Heart left ventricle (tissue), 16 donors: ENCODE measurements around the gene PCOLCE2. TPM values are rescaled to one million over a fixed set of nuclear protein-coding genes. Genes with fewer than 3 reads are reported as not detected.

ENCODE experiments used
- ATAC-seq, 4 donors: fragments of 200-7000 bp; cut with Tn5 transposase; one replicate each; pipeline ENCODE4 v1.9.1; 2020 to 2022; ENCODE audit warnings: moderate library complexity in 4 of 4, mild to moderate bottlenecking in 3 of 4, moderate number of reproducible peaks in 1 of 4
- DNase-seq, 5 donors: peaks; one replicate each; pipeline ENCODE4 v3.0.0-alpha.2; 2020
- H3K27ac ChIP-seq, 12 donors: fragments of 200-600 bp; sonication (generic) in 4 of 12; one replicate each; pipeline versions ENCODE4 v1.5.0 to v1.8.0; 2016 to 2022; ENCODE audit warnings: mild to moderate bottlenecking in 2 of 12
- H3K27me3 ChIP-seq, 9 donors: fragments of 200-600 bp; sonication (generic) in 2 of 9; one replicate each; pipeline versions ENCODE4 v1.5.1 to v1.8.0; 2016 to 2022; ENCODE audit warnings: mild to moderate bottlenecking in 3 of 9
- H3K36me3 ChIP-seq, 9 donors: fragments of 200-600 bp; sonication (generic) in 2 of 9; one replicate each; pipeline versions ENCODE4 v1.5.0 to v1.8.0; 2018 to 2022; ENCODE audit warnings: mild to moderate bottlenecking in 2 of 9
- H3K4me1 ChIP-seq, 12 donors: fragments of 200-600 bp; sonication (generic) in 4 of 12; one replicate each; pipeline versions ENCODE4 v1.5.0 to v1.8.0; 2016 to 2022; ENCODE audit warnings: mild to moderate bottlenecking in 3 of 12
- H3K4me3 ChIP-seq, 12 donors: fragments of 200-600 bp; sonication (generic) in 4 of 12; one replicate each; pipeline versions ENCODE4 v1.5.0 to v1.8.0; 2017 to 2022; ENCODE audit warnings: mild to moderate bottlenecking in 9 of 12, moderate library complexity in 4 of 12
- H3K9me3 ChIP-seq, 12 donors: fragments of 200-600 bp; sonication (generic) in 4 of 12; one replicate each; pipeline versions ENCODE4 v1.5.0 to v1.8.0; 2016 to 2022; ENCODE audit warnings: mild to moderate bottlenecking in 1 of 12
- POLR2A ChIP-seq, 2 donors: fragments of 450-650 bp; IDR thresholded peaks; one replicate each; pipeline ENCODE4 v1.6.1; 2017; ENCODE audit warnings: antibody characterized with exemption in 2 of 2, mild to moderate bottlenecking in 2 of 2, moderate library complexity in 2 of 2
- intact Hi-C, 10 donors: fragments of 100-400 bp; cut with DNase I; formaldehyde crosslinking; loops; one replicate each; pipeline versions ENCODE4 v1.11.1 to v1.14.2; 2022
- polyA plus RNA-seq, 2 donors: library from polyadenylated mRNA; stranded (reverse); fragments of 200-250 nt; gene quantifications; one replicate each; pipeline ENCODE4 v1.2.3, GENCODE V29; 2013
- total RNA-seq, 9 donors: library from RNA; depleted of rRNA in 2 of 9; stranded (reverse); fragments of >200 nt in 2 of 9; fragmentation: NEBNext Ultra II Directional in 3 of 9; extraction: Animal tissue kit (Norgen Biotek cat#: 25700) in 3 of 9; gene quantifications; one replicate each; pipeline versions ENCODE4 v1.1.0 to v1.2.4, GENCODE V29; 2016 to 2023
- donor health status: ischemic (EF 13 %, LVEDD 7.1; RV severe dilation, severe dysfunction).
- donor health status: healthy with polysubstance abuse.
- donor health status: DM: no; HTN: yes; CAD: no.
- donor health status: DM: no; HTN: no; CAD: no.
- donor health status: ischemic (EF 25% LVEDD 6.9; RV normal size, moderate dysfunction).
- donor health status: ischemic (EF 25% LVEDD 5.7; RV mildly dilated, moderate dysfunction).
- donor health status: healthy.
- donor health status: DM: yes; HTN: yes; CAD: no.
- donor health status: ischemic (EF 35%, LVEDD 5.7; RV mildly dilated, moderate dysfunction).
- donor health status: nonischemic (EF 11% LVEDD 7.7; RV severe dilation, severe dysfunction).
- donor health status: DM: yes; HTN: yes; CAD: no.
- donor health status: PGD.
- donor health status: ischemic (EF 29% LVEDD 5.4; RV normal size, mild dysfunction).
- donor health status: nonischemic (EF 23%, LVEDD 6.1; RV moderate dilation, normal function).

PCOLCE2 gene
- total and polyA plus RNA-seq, 11 donors: 47.5 to 152 (median 66.7) TPM

DNA sequence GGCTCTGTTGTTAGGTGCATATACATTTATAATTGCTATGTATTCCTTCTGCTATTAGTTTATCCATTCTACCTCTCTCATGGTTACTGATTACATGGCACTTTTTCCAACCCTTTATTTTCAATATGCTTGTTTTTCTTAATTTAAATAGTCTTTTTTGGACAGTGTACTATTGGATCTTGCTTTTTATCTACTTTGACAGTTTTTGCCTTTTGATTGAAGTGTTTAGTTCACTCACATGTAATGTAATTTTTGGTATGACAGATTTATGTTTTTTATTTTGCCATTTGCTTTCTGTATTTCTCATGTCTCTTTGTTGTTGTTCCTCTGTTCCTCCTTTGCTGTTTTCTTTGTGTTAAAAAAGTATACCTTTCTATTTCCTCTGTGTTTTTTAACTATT lies 120.5 kb downstream of the PCOLCE2 start:
- no peak for DNase-seq
- Histone ChIP-seq H3K9me3 (peaks cover 0 to 38% (median 11%) of the 10 kb centered on the region in 12 donors), H3K27me3 (no peaks in the 10 kb centered on the region), H3K4me3 (no peak overlapping the region), H3K4me1 (no peaks in the 10 kb centered on the region), H3K27ac (no peak overlapping the region), H3K36me3 (peaks cover 0 to 54% (median 10%) of the 10 kb centered on the region in 9 donors)
- intact Hi-C loops: no loop called here
- TF ChIP-seq POLR2A (IDR thresholded peaks at IDR 0.05): no peak
- ATAC-seq: no peak

Other genes with a start within 250 kb of the PCOLCE2 start
- gene TRPC1, start 165.0 kb downstream of the PCOLCE2 start, total RNA-seq: 10 to 100 TPM in 5 of 9 donors, 1 to 10 TPM in 4; 5.9 to 14.2 (median 11.2) TPM
- 1 to 10 TPM; 3.0 to 9.6 TPM for gene TRPC1, start 165.0 kb downstream of the PCOLCE2 start, polyA plus RNA-seq
- 10 to 100 TPM; 11.0 to 20.5 (median 14.7) TPM for gene PAQR9, start 74.6 kb upstream of the PCOLCE2 start, total RNA-seq
- gene PAQR9, start 74.6 kb upstream of the PCOLCE2 start, polyA plus RNA-seq: 1 to 10 TPM; 5.0 to 7.8 TPM
- gene U2SURP, start 112.5 kb upstream of the PCOLCE2 start, total RNA-seq: 10 to 100 TPM; 25.8 to 42.0 (median 33.5) TPM
- 10 to 100 TPM; 17.4 to 21.1 TPM for gene U2SURP, start 112.5 kb upstream of the PCOLCE2 start, polyA plus RNA-seq
- 1 to 10 TPM; 1.3 to 8.7 (median 2.4) TPM for gene CHST2, start 230.7 kb upstream of the PCOLCE2 start, total RNA-seq
- gene CHST2, start 230.7 kb upstream of the PCOLCE2 start, polyA plus RNA-seq: 1 to 10 TPM in 1 of 2 donors, under 1 TPM in 1; 0.84 to 2.8 TPM